Measurements from ENCODE around the gene ASMTL. TPM values are rescaled to one million over a fixed set of nuclear protein-coding genes. Genes with fewer than 3 reads are reported as not detected.

Gene ASMTL
- total RNA-seq, 1 donor from 2014 or later: 27.1 TPM

DNA sequence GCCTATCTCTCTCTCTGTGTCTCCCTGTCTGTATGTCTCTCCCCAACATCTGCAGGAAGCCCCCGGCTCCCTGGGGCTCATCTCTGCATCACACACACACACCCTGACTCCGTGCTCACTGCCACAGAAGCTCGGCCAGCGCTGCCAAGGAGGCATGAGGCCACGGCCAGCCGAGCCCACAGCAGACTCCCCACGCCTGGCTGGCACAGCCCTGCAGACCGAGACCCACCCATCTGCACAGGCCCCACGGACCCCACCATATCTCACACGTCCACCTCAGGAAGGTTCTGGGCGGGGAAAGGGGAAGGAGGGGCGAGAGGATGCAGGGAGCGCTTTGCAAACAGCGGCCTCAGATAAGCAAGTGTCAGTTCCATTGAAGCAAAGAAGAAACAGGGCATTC is 32.3 kb downstream of the ASMTL start:
- intact Hi-C loops (cut with DNase I): no loop called here
- no peak overlapping the region for H3K4me3 ChIP-seq
- no peaks in the 10 kb centered on the region for H3K27me3 ChIP-seq
- H3K36me3 ChIP-seq: peaks cover 44 to 74% of the 10 kb centered on the region in 2 donors
- TF ChIP-seq, protein P1, sequence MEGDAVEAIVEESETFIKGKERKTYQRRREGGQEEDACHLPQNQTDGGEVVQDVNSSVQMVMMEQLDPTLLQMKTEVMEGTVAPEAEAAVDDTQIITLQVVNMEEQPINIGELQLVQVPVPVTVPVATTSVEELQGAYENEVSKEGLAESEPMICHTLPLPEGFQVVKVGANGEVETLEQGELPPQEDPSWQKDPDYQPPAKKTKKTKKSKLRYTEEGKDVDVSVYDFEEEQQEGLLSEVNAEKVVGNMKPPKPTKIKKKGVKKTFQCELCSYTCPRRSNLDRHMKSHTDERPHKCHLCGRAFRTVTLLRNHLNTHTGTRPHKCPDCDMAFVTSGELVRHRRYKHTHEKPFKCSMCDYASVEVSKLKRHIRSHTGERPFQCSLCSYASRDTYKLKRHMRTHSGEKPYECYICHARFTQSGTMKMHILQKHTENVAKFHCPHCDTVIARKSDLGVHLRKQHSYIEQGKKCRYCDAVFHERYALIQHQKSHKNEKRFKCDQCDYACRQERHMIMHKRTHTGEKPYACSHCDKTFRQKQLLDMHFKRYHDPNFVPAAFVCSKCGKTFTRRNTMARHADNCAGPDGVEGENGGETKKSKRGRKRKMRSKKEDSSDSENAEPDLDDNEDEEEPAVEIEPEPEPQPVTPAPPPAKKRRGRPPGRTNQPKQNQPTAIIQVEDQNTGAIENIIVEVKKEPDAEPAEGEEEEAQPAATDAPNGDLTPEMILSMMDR (IDR thresholded peaks at IDR 0.05): no peak
- no peaks in the 10 kb centered on the region for H3K4me1 ChIP-seq
- H3K27ac ChIP-seq: no peak overlapping the region
- no peak for DNase-seq (ENCODE audit: low spot score in 2 of 2)
- H3K9me3 ChIP-seq: peaks cover 6 to 14% of the 10 kb centered on the region in 2 donors

DNA sequence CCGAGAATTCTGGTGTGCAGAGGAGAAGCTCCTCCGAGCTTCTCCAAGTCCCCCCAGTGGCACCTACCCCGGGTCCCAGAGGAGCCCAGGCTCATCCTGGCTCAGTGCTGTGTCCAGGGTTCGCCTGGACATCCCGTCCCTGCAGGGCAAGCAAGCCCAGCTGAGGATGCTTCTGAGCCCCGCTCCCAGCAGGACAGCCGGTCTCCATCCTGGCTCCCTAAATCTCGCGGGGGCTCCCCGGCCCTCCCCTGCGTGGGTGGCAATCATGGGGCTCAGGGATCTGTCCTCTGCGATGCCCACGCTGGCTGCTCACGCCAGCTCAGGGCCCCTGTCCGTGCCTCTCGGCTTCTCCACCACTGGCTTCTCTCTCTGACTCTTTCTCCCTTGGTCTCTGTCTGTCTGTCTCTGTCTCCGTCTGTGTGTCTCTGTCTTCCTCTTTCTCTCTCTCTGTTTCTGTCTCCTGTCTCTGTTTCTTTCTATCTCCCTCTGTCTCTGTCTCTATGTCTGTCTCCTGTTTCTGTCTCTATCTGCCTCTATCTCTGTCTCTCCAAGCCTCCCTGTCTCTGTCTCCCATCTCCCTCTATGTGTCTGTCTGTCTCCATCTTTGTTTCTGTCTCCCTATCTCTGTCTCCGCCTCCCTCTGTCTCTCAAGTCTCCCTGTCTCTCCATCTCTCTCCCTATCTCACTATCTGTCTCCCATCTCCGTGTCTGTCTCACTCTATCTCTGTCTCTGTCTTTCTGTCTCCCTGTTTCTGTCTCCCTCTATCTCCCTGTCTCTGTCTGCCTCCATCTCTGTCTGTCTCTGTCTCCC is 33.0 kb downstream of the ASMTL start:
- TF ChIP-seq, protein P1 (IDR thresholded peaks at IDR 0.05): no peak
- Histone ChIP-seq H3K27ac (no peak overlapping the region), H3K4me1 (no peaks in the 10 kb centered on the region), H3K27me3 (no peaks in the 10 kb centered on the region), H3K4me3 (no peak overlapping the region), H3K36me3 (peaks cover 41 to 69% of the 10 kb centered on the region in 2 donors), H3K9me3 (peaks cover 6 to 14% of the 10 kb centered on the region in 2 donors)
- no peak for DNase-seq (ENCODE audit: low spot score in 2 of 2)
- intact Hi-C loops (cut with DNase I): no loop called here

DNA sequence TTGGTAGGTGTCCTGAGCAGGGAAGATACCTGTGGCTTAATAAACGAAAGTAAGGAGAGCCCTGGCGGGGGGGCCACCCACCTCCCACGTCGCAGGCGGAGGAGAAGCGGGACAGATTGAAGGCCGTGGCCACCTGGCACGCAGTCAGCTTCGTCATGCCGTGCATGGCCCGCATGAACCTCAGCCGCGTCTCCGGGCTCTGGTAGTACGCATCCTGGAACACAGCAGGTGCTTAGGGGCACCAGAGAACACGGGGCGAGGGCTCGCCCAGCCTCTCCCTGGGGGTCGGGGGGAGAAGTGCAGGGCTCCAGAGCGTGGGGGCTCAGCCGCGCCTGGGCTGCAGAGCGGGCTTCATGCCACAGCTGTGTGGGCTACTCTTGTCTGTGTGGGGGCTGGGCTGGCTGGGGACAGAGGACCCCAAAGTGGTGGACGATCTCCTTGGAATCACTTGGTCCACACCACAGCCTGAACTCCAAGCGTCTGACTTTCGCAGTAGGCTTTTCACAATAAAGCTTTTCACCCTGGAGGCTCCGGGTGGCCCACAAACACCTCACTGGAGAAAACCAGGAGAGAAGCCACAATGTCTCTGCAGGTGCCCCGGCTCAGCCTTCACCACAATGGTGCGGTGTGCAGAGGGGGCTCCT is 33.7 kb downstream of the ASMTL start:
- TF ChIP-seq, protein P1 (IDR thresholded peaks at IDR 0.05): no peak
- Histone ChIP-seq H3K4me1 (no peaks in the 10 kb centered on the region), H3K27ac (no peak overlapping the region), H3K9me3 (peaks cover 6 to 14% of the 10 kb centered on the region in 2 donors), H3K27me3 (no peaks in the 10 kb centered on the region), H3K4me3 (no peak overlapping the region), H3K36me3 (peaks cover 46 to 75% of the 10 kb centered on the region in 2 donors)
- DNase-seq (ENCODE audit: low spot score in 2 of 2): no peak
- intact Hi-C loops (cut with DNase I): no loop called here

DNA sequence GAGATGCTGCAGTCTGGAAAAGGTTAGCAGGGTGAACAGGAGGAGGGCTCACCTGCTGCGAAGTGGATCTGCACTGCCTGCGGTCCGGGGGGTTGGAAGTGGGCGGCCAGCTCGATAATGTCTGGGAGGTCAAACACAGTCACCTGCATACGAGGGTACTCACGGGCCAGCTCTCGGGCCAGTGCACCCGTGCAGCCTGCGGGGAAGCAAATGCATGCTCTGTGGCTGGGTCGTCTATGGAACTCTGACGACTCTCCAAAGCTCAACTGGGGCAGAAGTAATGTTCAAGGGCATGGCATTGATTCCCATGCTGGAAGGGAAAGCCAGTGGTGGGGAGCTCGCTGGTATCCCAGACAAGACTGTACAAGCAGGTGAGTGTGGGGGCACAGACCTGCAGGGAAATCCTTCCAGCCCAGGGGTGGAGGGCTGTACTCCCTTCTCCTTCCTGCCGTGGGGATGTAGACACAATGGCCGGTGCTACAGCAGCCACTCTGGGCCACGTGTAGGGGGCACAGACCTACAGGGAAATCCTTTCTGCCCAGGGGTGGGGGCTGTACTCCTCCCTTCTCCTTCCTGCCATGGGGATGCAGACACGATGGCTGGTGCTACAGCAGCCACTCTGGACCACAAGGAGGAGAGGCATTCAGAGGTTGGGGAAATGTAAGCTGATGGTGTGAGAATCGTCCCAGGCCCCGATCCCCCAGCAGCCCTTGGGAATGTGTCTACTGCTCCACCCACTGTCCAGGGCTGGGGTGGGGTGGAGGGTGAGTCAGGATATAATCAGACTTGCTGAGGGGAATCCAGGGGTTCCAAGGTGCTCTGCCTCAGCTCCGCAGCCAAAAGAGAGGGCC is 34.6 kb downstream of the ASMTL start:
- intact Hi-C loops (cut with DNase I): no loop called here
- Histone ChIP-seq H3K27ac (no peak overlapping the region), H3K9me3 (peaks cover 6 to 14% of the 10 kb centered on the region in 2 donors), H3K27me3 (no peaks in the 10 kb centered on the region), H3K4me3 (no peak overlapping the region), H3K4me1 (no peaks in the 10 kb centered on the region), H3K36me3 (peaks cover 52 to 75% of the 10 kb centered on the region in 2 donors)
- TF ChIP-seq, protein P1 (IDR thresholded peaks at IDR 0.05): no peak
- DNase-seq (ENCODE audit: low spot score in 2 of 2): no peak

DNA sequence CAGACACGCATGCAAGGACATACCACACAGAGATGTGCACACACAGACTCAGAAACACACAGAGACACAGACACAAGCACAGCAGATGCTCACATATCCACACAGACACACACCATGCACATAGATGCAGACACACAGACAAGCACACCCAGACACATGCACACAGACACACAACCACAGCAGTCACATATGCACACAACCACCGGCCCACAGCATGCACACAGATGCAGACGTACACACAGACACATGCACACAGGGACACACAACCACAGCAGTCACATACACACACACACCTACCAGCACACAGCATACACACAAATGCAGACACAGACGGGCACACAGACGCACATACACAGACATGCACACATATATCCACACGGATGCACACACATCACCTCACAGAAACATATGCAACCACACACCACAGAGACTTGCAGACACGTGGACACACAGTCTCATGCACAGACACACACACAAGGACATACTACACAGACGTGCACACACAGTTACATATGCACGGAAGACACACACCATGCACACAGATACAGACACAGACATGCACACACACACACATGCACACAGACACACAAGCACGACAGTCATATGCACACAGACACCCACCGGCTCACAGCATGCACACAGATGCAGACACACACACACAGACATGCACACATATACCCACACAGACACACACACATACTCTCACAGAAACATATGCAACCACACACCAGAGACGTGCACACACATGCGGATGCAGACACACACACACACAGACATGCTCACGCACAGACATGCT is 35.5 kb downstream of the ASMTL start:
- Histone ChIP-seq H3K27me3 (no peaks in the 10 kb centered on the region), H3K4me3 (no peak overlapping the region), H3K27ac (no peak overlapping the region), H3K36me3 (peaks cover 49 to 75% of the 10 kb centered on the region in 2 donors), H3K4me1 (no peaks in the 10 kb centered on the region), H3K9me3 (peaks cover 0 to 7% of the 10 kb centered on the region in 2 donors)
- no peak for DNase-seq (ENCODE audit: low spot score in 2 of 2)
- TF ChIP-seq, protein P1 (IDR thresholded peaks at IDR 0.05): no peak
- intact Hi-C loops (cut with DNase I): no loop called here

Measured in ascending aorta (tissue), 2 donors.